ENCODE data around the gene PLCB4. TPM values are rescaled to one million over a fixed set of nuclear protein-coding genes. Genes with fewer than 3 reads are reported as not detected.

The PLCB4 gene
- total and polyA plus RNA-seq, 2 experiments from 2014 or later: 6.5 to 16.1 TPM

DNA sequence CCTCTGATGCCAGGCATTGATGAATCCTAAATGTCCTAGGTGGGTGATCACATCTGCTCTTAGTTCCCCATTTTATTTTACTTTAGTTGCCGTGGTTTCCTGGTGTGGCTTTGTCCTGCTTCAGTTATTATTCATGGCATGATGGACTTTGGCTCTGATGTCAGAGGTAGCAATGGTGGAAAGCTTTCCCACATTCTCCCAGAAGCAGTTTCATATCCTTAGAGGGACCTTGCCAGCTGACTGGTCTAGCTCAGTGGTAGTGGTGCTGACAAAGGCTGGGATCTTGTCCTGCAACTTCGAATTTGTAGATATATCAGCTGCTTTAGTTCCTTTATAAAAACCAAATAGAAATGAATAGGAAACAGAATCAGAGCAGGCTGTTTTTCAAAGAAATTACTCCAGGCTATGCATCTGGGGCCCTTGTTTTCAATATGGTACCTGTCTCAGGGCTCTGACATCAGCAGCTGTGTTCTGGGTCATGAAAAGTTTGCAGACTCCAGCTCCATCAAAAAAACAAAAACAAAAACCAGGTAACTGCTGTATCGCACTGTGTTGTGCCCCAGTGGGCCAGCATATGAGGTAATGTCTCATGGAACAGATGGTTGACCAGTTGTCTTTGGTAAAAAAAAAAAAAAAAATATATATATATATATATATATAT lies 133.7 kb downstream of the PLCB4 start:
- peaks cover 21% of the 10 kb centered on the region for H3K4me1 Mint-ChIP-seq
- no peak for ATAC-seq

More for the DNA sequence above, 133.7 kb downstream of the PLCB4 start:
- no peaks in the 10 kb centered on the region; the same call in 2 of the 3 replicates for H3K36me3 Mint-ChIP-seq (ENCODE audit: low read depth)
- TF ChIP-seq, protein P1, sequence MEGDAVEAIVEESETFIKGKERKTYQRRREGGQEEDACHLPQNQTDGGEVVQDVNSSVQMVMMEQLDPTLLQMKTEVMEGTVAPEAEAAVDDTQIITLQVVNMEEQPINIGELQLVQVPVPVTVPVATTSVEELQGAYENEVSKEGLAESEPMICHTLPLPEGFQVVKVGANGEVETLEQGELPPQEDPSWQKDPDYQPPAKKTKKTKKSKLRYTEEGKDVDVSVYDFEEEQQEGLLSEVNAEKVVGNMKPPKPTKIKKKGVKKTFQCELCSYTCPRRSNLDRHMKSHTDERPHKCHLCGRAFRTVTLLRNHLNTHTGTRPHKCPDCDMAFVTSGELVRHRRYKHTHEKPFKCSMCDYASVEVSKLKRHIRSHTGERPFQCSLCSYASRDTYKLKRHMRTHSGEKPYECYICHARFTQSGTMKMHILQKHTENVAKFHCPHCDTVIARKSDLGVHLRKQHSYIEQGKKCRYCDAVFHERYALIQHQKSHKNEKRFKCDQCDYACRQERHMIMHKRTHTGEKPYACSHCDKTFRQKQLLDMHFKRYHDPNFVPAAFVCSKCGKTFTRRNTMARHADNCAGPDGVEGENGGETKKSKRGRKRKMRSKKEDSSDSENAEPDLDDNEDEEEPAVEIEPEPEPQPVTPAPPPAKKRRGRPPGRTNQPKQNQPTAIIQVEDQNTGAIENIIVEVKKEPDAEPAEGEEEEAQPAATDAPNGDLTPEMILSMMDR (conservative IDR thresholded peaks at IDR 0.05; ENCODE audit: low read depth in 2 of 2): no peak
- TF ChIP-seq EZH2 (IDR thresholded peaks at IDR 0.05; ENCODE audit: low read depth, unreplicated experiment) (no peak), STAT1 (IDR thresholded peaks at IDR 0.05; ENCODE audit: unreplicated experiment) (no peak), JUNB (IDR thresholded peaks at IDR 0.05; ENCODE audit: unreplicated experiment) (no peak), ZNF114 (CRISPR knock-in tag; IDR thresholded peaks at IDR 0.05) (no peak), POLR2AphosphoS5 (IDR thresholded peaks at IDR 0.05; ENCODE audit: low read depth) (no peak), CREB1 (CRISPR knock-in tag; IDR thresholded peaks at IDR 0.05; ENCODE audit: low read depth) (no peak), NANOG (IDR thresholded peaks at IDR 0.05; ENCODE audit: borderline replicate concordance) (no peak), EZH2phosphoT487 (IDR thresholded peaks at IDR 0.05; ENCODE audit: unreplicated experiment) (no peak), ZNF331 (CRISPR knock-in tag; IDR thresholded peaks at IDR 0.05; ENCODE audit: low read depth) (no peak)
- TF ChIP-seq, protein P2, sequence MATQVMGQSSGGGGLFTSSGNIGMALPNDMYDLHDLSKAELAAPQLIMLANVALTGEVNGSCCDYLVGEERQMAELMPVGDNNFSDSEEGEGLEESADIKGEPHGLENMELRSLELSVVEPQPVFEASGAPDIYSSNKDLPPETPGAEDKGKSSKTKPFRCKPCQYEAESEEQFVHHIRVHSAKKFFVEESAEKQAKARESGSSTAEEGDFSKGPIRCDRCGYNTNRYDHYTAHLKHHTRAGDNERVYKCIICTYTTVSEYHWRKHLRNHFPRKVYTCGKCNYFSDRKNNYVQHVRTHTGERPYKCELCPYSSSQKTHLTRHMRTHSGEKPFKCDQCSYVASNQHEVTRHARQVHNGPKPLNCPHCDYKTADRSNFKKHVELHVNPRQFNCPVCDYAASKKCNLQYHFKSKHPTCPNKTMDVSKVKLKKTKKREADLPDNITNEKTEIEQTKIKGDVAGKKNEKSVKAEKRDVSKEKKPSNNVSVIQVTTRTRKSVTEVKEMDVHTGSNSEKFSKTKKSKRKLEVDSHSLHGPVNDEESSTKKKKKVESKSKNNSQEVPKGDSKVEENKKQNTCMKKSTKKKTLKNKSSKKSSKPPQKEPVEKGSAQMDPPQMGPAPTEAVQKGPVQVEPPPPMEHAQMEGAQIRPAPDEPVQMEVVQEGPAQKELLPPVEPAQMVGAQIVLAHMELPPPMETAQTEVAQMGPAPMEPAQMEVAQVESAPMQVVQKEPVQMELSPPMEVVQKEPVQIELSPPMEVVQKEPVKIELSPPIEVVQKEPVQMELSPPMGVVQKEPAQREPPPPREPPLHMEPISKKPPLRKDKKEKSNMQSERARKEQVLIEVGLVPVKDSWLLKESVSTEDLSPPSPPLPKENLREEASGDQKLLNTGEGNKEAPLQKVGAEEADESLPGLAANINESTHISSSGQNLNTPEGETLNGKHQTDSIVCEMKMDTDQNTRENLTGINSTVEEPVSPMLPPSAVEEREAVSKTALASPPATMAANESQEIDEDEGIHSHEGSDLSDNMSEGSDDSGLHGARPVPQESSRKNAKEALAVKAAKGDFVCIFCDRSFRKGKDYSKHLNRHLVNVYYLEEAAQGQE (IDR thresholded peaks at IDR 0.05; ENCODE audit: unreplicated experiment): no peak
- TF ChIP-seq, protein P3, sequence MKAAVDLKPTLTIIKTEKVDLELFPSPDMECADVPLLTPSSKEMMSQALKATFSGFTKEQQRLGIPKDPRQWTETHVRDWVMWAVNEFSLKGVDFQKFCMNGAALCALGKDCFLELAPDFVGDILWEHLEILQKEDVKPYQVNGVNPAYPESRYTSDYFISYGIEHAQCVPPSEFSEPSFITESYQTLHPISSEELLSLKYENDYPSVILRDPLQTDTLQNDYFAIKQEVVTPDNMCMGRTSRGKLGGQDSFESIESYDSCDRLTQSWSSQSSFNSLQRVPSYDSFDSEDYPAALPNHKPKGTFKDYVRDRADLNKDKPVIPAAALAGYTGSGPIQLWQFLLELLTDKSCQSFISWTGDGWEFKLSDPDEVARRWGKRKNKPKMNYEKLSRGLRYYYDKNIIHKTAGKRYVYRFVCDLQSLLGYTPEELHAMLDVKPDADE (IDR thresholded peaks at IDR 0.05): no peak
- TF ChIP-seq, protein P4, sequence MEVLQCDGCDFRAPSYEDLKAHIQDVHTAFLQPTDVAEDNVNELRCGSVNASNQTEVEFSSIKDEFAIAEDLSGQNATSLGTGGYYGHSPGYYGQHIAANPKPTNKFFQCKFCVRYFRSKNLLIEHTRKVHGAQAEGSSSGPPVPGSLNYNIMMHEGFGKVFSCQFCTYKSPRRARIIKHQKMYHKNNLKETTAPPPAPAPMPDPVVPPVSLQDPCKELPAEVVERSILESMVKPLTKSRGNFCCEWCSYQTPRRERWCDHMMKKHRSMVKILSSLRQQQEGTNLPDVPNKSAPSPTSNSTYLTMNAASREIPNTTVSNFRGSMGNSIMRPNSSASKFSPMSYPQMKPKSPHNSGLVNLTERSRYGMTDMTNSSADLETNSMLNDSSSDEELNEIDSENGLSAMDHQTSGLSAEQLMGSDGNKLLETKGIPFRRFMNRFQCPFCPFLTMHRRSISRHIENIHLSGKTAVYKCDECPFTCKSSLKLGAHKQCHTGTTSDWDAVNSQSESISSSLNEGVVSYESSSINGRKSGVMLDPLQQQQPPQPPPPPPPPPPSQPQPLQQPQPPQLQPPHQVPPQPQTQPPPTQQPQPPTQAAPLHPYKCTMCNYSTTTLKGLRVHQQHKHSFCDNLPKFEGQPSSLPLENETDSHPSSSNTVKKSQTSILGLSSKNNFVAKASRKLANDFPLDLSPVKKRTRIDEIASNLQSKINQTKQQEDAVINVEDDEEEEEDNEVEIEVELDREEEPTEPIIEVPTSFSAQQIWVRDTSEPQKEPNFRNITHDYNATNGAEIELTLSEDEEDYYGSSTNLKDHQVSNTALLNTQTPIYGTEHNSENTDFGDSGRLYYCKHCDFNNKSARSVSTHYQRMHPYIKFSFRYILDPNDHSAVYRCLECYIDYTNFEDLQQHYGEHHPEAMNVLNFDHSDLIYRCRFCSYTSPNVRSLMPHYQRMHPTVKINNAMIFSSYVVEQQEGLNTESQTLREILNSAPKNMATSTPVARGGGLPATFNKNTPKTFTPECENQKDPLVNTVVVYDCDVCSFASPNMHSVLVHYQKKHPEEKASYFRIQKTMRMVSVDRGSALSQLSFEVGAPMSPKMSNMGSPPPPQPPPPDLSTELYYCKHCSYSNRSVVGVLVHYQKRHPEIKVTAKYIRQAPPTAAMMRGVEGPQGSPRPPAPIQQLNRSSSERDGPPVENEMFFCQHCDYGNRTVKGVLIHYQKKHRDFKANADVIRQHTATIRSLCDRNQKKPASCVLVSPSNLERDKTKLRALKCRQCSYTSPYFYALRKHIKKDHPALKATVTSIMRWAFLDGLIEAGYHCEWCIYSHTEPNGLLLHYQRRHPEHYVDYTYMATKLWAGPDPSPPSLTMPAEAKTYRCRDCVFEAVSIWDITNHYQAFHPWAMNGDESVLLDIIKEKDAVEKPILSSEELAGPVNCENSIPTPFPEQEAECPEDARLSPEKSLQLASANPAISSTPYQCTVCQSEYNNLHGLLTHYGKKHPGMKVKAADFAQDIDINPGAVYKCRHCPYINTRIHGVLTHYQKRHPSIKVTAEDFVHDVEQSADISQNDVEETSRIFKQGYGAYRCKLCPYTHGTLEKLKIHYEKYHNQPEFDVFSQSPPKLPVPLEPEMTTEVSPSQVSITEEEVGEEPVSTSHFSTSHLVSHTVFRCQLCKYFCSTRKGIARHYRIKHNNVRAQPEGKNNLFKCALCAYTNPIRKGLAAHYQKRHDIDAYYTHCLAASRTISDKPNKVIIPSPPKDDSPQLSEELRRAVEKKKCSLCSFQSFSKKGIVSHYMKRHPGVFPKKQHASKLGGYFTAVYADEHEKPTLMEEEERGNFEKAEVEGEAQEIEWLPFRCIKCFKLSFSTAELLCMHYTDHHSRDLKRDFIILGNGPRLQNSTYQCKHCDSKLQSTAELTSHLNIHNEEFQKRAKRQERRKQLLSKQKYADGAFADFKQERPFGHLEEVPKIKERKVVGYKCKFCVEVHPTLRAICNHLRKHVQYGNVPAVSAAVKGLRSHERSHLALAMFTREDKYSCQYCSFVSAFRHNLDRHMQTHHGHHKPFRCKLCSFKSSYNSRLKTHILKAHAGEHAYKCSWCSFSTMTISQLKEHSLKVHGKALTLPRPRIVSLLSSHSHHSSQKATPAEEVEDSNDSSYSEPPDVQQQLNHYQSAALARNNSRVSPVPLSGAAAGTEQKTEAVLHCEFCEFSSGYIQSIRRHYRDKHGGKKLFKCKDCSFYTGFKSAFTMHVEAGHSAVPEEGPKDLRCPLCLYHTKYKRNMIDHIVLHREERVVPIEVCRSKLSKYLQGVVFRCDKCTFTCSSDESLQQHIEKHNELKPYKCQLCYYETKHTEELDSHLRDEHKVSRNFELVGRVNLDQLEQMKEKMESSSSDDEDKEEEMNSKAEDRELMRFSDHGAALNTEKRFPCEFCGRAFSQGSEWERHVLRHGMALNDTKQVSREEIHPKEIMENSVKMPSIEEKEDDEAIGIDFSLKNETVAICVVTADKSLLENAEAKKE (CRISPR knock-in tag; IDR thresholded peaks at IDR 0.05): no peak
- Histone ChIP-seq H3K9me2 (ENCODE audit: insufficient read depth) (no peaks in the 10 kb centered on the region), H2AFZ (no peak overlapping the region), H3F3A (replicated peaks; ENCODE audit: low read depth) (no peaks in the 10 kb centered on the region), H3K27me3 (ENCODE audit: insufficient read depth) (no peaks in the 10 kb centered on the region), H4K20me1 (replicated peaks; ENCODE audit: insufficient read depth) (no peaks in the 10 kb centered on the region), H3K27ac (ENCODE audit: low read depth) (no peak overlapping the region), H3K4me1 (ENCODE audit: insufficient read depth) (peaks cover 4% of the 10 kb centered on the region; the same call in 1 of the 2 replicates), H3K36me3 (ENCODE audit: insufficient read depth) (no peaks in the 10 kb centered on the region), H3K4me2 (no peak overlapping the region), H3K4me3 (no peak overlapping the region), H3K79me2 (replicated peaks; ENCODE audit: insufficient read depth) (0 out of 2 replicates have a peak, but pooled peaks cover 2% of the 10 kb centered on the region)
- H3K4me3 Mint-ChIP-seq: no peak overlapping the region
- peaks cover 2% of the 10 kb centered on the region for H3K27me3 Mint-ChIP-seq (ENCODE audit: insufficient read depth, low read depth, poor library complexity)
- H3K27ac Mint-ChIP-seq: no peak overlapping the region
- no peaks in the 10 kb centered on the region for H3K9me3 Mint-ChIP-seq
- DNase-seq (ENCODE audit: low spot score): no peak

Measured in GM23338 (cell line).